Measurements from ENCODE around the gene TTC9C.
A peak's percentile ranks its signal among the peaks of the same experiment; 100 is the strongest.
"Not testable (repeated sequence)": the region's sequence is repeated elsewhere in the genome, so short reads cannot be mapped to it uniquely, and the experiment has no call there.

Gene TTC9C, protein sequence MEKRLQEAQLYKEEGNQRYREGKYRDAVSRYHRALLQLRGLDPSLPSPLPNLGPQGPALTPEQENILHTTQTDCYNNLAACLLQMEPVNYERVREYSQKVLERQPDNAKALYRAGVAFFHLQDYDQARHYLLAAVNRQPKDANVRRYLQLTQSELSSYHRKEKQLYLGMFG

DNA sequence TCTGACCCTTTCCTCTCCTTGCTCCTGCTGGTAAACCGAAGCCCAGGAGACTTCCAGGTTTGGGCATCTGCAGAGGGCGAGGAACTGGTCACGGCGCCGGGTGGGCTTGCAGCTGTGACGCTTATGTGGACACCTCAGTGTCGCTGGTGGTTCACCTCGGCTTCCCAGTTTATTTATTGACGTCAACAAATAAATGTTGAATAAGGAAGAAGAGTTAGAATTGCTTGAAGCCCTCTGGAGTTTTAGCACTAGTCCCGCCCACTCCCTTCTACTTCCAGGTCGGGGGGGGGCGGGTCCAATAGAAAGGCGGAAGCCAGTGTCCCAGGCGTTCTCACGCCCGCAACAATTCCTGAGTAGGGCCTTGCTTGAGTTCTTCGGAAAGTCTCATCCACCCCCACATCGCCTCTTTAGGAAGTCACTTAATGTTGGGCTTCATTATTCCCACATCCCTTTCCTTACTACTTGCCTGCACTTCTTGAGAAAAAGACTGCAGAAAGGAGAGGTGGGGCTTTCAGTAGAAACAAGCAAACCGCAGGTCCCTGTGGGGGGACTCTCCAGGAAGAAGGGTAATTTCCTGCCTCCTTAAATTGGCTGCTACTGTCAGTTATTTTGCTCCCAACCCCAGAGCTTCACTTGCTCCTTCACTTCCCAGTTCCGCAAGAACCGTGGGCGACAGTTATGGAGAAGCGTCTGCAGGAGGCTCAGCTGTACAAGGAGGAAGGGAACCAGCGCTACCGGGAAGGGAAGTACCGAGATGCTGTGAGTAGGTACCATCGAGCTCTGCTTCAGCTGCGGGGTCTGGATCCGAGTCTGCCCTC, at the start of gene TTC9C:
TTC9C (plus strand) TSS at position 316 of the 818 bp plus-strand sequence; CDS start at position 679, 363 bp downstream.
- DNase-seq = peak; percentile 90

DNA sequence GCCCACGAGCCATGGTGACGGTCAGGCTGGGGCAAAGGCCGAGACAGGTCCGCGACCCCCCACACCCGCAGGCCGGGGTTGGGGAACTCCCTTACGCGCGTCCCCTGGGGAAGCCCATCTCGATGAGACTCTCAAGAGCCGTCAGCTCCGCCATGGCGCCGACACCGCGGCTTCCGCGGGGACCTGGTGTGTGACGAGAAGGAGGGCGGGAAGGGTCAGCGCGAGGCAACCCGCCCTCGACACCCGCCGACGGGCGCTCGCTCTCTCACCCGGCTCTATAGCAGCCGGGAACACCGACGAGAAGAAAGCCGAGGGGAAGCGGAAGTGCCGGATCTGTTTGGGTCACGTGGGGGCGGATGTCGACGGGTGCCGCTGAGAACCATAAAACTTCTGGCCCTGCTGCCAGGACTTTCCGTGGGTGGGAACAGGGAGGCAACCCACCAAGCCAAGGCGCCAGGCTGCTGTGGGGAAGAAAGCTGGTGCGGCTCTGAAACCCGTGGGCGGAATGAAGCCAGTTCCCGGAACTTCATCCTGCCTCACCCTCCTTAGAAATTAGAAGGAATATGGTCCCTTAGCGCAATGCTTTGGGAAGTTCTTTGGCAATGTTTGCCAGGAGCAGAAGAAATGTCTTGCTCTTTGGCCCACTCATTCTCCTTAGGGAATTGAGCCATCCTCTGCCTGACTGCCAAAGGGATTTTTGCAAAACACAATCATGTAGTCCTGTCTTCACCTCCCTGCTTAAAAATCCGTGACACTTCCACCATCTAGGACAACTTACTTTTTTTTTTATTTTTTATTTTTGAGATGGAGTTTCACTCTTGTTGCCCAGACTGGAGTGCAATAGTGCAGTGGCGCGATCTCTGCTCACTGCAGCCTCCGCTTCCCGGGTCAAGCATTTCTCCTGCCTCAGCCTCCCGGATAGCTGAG, 49.3 kb upstream of the TTC9C start, which contains the start of gene UBXN1:
UBXN1 (minus strand) TSS at position 304 of the 927 bp plus-strand sequence; CDS start at position 154, 150 bp downstream.
- peak; percentile 85 for DNase-seq

DNA sequence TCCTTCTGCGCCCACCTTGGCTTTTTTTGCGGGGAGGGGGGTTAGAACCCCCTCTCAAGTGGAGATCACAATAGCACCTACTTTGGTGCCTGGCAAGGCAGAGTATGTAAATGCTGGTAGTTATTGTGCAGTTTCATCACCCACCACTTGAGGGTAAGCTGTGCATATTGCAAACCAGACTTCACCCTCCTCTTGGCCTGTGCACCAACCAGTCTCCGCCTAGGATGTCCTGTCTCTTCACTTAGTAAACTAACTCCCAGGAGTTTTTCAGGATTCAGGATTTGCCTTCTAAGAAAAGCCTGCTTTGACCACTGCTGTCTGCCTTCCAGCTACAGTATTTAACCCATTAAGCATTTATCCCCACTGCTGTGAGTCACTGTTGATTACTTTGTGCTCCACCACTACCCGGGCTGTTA, 47.5 kb upstream of the TTC9C start:
- DNase-seq = peak; percentile 52

DNA sequence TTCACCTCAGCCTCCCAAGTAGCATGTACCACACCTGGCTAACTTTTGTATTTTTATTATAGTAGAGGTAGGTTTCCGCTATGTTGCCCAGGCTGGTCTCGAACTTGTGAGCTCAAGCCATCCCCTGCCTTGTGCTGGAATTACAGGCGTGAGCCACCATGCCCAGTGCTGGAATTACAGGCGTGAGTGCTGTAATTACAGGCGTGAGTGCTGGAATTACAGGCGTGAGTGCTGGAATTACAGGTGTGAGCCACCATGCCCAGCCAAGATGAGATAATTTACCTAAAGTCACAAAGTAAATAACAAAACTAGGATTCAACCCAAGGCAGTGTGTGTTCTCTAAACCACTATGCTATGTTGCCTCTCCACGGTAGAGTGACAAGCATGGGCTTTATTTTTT, 45.8 kb upstream of the TTC9C start:
- no peak for DNase-seq

DNA sequence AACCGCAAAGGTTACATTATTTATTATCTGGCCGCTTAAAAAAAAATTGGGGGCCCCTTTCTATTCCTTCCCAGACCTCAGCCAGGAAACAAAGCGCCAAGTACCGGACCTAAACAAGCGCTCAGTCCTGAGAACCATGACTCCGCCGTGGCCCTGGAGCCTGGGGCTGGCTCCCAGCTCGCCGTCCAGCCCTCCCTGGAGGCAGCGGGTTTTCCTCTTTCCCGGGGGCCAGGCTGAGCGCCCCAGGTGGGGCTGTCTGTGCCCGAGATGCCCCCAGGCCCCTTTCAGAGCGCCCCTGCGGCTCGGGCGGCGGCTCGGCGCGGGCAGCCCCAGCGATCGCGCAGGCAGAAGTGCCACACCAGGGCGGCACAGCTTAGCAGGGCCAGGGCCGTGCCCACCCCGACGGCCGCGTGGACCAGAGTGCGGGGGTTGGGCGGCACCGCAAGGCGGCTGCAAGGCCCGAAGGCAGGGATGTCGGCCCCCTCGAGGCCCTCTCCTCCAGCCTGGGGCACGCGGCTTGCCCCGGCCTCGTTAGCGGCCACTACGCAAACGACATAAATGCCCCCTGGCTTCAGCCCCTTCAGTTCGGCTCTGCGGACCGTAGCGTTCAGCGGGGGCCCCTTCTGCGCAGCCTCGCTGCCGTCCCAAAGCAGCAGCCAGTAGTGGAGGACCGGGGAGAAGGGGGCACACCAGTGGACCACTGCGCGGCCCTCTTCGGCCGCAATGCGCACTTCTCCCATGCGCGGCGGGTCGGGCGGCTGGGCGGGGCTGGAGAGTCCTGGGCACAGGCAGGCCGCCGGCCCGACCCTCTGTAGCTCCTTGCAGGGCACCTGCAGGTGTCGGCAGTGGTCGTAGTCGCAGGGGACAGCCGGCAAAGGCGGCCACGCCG, 40.5 kb upstream of the TTC9C start:
- no peak for DNase-seq

DNA sequence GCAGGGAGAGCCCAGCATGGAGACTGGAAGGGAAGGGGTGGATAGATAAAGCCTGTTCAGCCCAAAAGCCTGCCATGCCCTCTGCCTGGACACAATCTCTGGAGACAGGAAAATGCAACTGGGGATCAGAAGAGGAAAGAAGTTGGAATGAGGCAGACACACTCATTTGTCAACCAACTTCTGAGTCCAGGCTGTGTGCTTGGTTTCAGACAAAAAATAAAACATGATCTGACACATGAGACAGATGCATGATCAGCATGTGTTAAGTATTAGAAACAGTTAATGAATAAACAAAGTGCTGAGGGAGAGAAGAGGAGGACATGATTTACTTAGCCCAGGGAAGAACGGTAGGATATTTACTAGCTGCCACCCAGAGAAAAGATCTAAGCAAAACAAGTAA, 39.8 kb upstream of the TTC9C start:
- DNase-seq = no peak

DNA sequence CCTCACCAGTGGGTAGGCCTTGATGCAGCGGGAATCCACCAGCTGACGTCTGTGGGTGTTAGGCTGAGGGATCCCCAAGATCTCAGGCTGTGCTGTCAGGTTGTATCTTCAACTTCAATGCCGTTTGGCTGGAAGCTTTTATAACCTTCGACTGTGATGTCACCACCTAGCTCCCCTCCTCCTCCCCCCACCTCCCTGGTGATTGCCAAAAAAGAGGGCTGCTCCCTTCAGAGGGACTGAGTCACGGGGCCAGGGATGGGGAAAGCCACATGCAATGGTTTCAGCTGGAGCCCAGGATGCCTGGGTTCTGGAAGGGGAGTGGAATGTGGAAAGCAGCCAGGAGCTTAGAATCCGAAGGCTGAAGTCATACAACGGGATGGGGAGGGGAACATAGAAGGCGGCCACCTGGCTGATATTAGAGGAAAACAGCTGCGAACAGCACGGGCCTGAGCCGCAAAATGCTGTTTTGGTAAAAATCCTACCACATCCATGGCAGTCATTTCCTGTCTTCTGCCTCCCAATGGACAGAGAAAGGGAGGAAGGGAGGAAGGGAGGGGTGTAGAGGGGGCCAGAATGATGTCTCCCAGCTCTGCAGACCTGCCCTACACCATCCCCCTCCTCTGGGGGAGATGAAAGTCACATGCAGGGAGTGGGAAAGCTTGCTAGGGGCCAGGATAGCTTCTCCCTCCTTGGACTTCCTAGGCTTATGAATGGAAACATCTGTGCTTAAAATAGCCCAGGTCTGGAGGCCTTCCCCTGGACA, 38.7 kb upstream of the TTC9C start, which contains the start of gene LRRN4CL:
LRRN4CL (minus strand) TSS at position 110 of the 763 bp plus-strand sequence. CDS start 1,022 bp downstream, outside the sequence.
- no peak for DNase-seq

DNA sequence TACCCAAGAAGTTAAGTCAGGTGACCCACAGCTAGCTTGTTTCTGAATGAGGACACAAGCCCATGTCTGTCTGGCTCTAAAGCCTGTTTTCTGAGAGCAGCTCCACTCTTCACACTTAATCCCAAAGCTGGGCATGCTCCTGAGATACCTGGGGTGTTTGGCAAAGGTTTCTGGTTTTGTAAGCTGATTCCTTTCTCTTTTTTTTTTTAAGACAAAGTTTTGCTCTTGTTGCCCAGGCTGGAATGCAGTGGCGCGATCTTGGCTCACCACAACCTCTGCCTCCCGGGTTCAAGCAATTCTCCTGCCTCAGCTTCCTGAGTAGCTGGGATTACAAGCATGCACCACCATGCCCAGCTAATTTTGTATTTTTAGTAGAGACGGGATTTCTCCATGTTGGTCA, 34.7 kb upstream of the TTC9C start:
- not testable (repeated sequence) for DNase-seq

DNA sequence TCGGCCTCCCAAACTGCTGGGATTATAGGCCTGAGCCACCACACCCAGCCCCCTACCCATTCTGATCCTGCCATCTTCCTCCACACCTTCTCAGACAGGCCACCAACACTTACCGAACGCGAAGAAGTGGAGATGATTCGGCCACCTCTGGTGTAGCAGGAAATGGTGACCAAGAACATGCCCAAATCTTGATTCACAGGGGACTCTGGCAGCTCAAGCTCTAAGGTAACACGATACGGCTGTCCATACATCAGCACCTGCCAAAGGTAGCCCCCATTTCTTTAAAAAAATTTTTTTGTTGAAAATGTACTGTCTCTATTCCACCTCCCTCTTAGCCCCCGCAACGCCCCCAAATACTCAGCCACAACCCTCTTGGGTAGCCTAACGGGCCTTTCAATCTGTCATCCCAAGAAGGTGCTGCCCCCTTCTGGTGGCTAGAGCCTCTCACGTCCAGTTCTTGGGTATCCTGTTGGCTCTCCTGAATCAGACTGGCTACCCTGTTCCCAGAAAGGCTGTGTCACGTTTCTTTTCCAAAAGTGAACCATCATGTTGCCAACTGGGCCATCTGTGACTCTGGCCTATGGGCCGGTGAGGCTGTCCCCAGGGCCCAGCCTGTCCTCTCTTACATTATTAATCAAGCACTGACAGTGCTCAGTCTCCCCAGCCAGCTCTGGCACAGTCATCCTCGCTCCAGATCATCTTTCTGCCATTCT, 33.7 kb upstream of the TTC9C start:
- DNase-seq = peak; percentile 89

DNA sequence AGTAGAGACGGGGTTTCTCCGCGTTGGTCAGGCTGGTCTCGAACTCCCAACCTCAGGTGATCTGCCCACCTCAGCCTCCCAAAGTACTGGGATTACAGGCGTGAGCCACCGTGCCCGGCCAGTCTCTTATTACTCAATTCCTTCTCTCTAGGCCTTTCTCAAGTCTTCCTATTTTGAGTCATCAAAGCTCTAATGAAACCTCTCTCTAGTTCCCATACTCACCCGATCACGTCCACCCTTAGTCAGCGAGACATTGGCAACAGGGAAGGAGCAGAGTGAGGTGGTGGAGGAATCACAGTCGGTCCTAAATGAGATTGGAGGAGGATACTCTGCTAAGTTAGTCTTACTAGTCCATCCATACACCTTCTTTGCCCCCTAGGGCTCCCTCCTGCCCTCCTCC, 26.0 kb upstream of the TTC9C start:
- no peak for DNase-seq

DNA sequence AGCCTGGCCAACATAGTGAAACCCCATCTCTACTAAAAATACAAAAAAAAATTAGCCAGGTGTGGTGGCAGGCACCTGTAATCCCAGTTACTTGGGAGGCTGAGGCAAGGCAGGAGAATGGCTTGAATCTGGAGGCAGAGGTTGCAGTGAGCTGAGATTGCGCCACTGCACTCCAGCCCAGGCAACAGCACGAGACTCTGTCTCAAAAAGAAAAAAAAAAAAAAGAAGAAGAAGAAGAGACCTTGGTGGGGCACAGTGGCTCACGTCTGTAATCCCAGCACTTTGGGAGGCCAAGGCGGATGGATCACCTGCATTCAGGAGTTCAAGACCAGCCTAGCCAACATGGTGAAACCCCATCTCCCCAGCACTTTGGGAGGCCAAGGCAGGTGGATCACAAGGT, 24.4 kb upstream of the TTC9C start:
- not testable (repeated sequence) for DNase-seq

DNA sequence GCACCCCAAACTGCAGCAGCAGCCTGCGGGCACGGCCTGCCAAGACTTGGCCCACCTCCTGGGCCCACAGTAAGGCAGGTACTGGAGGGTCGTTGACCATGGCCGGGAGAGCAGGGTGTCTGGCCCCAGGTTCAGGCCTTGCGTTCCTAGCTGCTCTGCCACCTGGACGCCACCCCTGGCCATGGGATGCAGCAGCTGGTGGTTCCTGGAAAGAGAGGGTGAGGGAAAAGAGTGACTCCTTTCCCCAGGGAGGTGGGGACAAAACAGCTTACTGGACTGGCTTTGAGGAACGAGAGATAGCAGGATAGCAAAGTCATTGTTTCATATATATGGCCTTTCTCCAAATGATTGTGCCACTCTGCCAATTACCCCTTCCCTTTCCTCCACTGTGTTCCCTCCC, 22.9 kb upstream of the TTC9C start:
- DNase-seq = no peak

DNA sequence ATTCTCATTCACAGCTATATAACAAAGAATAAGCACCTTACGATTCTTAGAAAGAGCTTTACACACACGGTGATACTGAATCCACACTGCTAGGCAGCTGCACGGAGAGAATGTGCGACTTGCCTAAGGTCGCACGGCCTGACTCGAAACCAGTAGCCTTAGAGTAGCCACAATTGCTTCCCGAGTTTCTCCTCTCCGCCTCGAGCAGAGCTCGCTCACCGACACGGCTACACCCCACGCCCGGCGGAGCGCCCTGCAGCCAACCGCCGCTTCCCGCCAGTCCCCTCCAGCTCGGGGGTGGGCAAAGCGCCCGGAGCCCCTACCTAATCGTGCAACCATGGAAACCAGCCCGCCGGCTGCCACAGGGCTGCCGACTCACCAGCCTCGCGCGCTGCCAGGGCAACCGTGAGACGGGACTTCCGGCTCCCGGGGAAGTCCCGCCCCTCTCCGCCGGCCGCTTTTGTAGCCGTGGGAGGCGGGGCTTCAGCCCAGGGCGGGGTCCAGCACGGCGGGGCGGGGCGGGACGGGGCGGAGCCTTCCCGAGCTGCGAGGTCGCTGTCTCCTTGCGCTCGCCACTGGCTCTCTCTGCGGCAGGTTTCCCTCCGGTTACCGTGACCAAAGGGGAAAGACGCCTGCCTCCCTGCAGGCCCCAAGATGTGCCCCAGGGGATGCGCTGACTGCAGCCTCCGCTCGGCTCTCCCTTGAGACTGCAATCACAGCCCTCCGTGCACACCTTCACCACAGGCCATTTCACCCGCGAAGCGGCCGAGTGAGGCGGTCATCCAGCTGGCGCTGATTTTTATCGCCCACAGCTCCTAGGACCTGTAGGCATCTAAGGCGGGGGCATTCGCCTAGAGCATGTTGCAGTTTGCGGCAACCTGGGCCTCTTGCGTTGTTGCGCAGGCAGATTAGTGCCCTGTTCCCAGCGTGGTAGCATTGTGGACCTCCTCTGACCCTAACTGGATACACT, 22.1 kb upstream of the TTC9C start:
- DNase-seq = peak; percentile 96

DNA sequence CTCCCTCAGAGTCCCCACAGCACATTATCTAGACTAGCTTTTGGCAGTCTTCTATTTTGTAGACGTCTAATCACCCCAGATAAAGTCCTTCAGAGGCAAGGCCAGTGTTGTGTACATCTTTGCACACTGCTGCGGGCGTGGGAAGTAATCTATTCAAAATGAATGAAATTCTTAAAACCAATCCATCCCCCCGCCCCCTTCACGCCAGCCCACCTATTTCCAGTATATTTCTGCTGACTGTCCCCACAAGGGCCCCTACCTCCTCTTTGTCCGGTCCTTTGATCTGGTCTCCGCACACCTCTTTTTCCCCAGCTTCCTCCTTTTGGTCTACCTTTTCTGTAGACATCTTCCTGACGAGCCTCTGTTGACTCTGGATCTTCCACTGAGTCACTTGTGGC, 21.4 kb upstream of the TTC9C start:
- no peak for DNase-seq

DNA sequence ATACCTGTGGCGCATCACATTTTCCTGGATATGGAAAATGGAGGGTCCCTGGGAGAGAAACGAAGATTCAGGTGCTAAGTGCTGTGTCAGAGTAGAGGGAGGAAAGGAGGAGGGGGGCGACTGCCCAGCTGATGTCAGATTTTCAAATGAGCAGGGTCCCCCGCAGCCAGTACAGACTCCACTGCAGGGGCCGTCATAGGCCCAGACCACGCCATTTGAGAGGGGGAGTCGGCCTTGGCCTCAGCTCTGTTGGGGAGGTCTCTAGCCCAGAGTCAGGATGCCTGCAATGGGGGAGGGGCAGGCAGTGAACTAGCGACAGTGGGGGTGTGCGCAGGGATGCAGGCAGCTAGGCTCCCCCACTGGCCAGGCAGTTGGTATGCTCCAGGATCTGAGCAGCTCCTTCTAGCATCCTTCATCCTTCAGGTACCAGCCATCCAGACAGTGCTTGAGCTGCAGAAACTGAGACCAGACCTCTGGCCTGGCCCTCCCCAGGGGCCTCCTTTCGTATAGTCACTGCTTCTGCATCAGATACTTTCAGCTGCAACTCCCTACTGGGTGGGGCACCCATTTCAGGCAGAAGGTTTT, 20.9 kb upstream of the TTC9C start, which contains the start of the genes BSCL2 and GNG3:
BSCL2 (minus strand) TSS at position 148 of the 585 bp plus-strand sequence. CDS start 229 bp downstream, outside the sequence.
GNG3 (plus strand) TSS at position 400 of the 585 bp plus-strand sequence. CDS start 620 bp downstream, outside the sequence.
- no peak for DNase-seq

DNA sequence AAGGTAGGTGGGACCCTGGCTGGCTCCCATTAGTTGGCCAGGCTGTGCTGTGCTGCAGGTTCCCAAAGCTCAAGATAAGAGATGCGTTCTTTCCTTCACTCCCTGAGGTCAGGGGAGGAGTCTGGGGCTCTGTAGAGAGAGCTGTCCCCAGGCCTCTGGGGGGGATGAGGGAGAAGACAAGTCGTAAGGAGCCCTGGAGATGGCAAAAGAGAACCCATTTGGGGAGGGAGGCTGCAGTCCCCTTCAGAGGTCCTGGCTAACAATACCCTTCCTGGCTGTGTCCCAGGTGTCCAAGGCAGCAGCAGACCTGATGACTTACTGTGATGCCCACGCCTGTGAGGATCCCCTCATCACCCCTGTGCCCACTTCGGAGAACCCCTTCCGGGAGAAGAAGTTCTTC, 19.9 kb upstream of the TTC9C start:
- no peak for DNase-seq

DNA sequence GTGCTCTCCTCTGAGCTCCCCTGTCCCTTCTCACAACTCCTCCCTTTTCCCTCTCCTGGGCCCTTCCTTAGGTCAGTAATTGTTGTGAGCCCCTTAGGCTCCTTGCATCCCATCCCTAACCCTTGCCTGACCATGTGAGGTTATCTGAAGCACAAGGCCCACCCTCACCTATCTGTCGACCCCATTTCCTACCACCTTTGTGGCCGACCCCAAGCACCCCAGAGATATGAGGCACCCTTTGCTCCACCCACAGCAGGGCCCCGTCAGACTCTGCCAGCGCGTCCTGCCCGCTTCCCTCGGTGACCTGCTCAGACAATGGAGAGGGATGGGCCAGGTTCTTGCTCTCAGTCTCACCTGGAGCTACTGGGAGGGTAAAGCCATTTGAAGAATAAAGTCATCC, 19.5 kb upstream of the TTC9C start:
- DNase-seq = peak; percentile 72

DNA sequence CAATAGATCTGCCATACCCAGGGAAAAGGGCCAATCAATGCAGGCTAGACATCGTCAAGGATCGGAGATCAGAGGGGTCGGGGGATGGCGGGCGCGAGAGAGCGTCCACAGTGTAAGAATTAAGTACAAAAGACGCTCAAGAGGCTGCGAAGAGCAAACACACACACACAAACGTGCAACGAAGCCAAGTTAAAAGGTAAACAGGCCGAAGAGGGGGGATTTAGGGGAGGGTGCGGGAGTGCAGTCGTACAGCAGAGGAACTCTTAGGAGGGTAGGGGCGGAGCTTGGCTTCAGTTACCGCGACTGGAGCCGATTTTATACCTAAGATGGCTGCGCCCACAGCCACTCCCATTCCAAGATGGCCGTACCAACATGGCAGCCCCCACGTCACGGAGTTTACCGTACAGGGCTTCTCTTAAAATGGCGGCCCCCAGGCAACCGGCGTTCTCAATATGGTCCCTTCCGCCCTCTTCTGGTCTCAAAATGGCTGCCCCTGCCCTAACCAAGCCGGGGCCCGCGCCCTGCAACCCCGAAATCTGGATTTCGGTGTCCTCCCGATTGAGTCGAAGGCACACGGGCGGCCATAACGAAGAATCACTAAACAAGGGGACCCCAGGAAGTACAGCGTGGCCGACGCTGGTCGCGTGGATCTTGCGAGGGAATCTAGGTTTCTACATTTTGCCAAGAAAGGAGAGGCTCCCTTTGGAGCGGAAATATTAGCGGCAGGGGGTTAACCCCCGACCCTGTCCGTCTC, 18.9 kb upstream of the TTC9C start:
- peak; percentile 97 for DNase-seq
